Left forelimb (tissue), 1 donor: ENCODE results near the gene PPP1R26.
"Not testable (repeated sequence)": the region's sequence is repeated elsewhere in the genome, so short reads cannot be mapped to it uniquely, and the experiment has no call there.

ENCODE experiments used
- DNase-seq: peaks from one replicate; pipeline ENCODE4 v3.0.0-alpha.2; 2018; ENCODE audit warnings: low spot score

The PPP1R26 gene, protein sequence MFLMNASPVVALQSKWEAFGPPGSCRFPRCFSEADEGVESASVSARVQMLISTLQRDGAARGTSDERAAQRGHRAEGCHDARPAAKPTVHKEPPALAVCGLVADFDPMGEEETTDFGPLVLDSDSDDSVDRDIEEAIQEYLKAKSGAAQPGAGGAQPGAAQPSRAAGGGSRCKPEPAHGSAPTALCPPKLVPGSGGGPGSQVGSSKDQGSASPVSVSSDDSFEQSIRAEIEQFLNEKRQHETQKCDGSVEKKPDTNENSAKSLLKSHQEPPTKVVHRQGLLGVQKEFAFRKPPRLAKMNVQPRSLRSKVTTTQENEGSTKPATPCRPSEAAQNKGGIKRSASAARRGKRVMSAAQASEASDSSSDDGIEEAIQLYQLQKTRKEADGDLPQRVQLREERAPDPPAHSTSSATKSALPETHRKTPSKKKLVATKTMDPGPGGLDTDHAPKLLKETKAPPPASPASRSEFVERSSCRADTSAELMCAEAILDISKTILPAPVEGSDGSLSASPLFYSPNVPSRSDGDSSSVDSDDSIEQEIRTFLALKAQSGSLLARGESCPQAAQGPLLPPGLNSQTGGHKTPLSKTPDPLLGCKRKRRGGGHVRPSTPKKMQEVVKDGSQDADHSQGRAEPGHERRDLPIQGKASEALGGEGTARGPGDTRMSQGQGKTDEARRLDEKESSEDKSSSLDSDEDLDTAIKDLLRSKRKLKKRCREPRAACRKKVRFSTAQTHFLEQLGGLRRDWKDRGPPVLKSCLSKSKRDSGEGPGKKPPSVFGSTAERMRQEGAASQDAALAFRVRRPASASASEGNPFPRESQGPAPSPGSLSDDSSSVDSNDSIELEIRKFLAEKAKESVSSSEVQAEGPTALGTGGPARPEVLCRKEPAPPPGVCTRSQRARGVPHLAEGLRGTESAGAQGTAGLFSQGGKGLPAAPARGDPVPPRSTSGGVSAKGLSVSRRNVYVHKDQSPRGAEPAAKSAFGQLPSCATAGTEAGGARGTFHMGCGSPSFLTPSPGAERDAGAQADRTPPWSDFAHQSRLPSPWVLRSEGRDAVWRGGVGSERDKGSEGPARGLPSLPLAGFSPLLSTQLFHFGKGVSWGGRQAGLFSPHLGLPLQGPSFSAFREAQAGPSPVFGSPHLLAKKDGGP (N-terminal part only)

DNA sequence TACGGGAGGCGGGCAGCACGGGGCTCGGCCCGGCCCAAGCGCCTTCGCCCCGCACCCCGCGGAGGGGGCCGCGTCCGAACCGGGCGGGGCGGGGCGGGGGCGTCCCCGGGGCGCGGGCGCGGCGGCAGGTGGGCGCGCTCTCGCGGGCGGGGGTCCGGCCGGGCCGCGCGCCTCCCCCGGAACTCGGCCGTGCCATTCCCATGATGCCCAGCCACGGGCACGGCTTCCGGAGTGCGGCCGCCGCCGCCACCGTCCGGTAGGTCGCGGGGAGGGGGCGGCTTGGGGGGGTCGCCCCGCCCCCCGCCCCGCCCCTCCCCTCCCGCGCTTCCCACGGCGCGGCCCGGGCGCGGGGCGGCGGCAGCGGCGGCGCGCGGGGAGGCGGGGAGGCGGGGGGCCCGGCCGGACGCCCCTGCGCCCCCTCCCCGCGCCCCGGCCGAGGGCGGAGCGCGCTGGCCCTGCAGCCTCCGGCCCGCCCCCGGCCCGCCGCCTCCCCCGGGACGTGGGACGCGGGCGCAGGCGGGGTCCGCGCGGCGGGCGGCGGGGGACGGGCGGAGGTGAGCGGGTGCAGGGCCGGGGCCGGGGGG lies at the start of gene PPP1R26:
PPP1R26 (plus strand) TSS at position 314 of the 584 bp plus-strand sequence. CDS start 4,729 bp downstream, outside the sequence.
- no peak for DNase-seq

DNA sequence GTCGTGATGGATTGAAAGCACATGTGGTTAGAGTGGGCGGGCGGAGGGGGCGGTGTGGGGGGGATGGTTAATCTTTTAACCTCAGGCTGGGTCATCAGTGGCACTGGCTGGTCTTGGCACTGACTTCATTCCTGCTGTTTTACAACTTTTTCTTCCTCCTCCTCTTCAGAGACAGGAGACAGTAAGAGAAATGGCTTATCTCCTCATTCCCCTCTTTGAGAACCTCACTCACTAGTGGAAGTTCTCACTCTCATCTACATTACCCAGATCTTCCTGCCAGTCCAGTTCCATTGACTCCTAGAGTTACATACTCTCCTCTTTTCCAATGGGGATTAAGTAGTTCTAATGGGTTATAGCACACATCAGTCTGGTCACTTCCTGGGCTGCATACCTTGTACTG lies 42.3 kb upstream of the PPP1R26 start:
- DNase-seq: no peak

DNA sequence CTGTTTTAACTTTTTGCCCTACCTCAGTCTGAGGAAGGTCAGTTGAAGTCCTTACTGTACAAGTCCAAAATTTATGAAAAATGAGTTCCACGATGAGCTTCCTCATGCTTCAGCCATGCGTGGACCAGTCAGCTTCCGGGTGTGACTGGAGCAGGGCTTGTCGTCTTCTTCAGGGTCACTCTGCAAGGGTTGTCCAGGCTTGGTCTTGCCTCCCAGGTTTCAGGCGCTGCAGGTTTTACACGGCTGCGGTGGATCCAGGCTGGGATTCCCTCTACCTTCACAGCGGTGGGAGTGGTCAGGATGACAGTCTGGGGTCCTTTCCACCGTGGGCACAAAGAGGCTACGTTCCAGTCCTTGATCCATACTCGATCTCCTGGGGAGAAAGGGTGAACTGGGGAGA lies 41.9 kb upstream of the PPP1R26 start:
- DNase-seq: not testable (repeated sequence)

DNA sequence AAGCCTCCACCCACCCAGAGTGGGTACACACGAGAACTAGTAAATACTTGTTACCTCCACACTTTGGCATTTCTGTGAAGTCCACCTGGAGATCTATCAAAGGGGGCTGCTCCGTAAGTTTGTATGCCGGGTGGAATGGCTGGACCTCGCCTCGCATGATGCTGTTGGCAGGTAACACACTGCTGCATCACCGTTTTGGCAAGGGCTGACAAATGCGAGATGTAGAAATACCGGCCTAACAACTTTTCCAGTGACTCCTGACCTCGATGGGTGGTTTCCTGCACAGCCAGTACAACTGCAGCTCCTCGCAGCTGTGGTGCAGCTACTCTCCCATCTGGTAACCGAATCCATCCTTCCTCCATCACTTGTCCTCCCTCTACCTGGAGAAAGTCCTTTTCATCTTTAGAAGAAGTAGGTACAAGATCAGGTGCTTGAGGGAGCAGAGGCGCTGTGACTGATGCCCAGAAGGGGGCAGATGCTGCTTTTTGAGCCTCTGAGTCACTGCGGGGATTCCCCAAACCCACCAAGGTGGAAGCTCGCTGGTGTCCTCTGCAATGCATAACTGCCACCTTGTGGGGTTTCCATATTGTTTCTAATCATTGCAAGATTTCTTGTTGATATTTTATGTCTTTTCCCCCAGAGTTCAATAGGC lies 40.9 kb upstream of the PPP1R26 start:
- DNase-seq: not testable (repeated sequence)

DNA sequence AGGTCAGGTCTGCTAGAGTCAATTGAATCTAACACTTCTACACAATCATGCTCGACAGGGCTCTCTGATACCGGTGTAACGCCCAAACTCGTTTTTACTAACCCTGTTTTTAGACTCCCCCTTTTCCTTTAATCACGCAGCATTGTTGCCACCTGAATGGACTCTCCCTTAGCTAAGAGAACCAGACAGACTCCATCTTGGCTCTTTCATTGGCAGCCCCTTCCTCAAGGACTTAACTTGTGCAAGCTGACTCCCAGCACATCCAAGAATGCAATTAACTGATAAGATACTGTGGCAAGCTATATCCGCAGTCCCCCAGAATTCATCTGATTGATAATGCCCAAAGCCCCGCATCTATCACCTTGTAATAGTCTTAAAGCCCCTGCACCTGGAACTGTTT lies 40.1 kb upstream of the PPP1R26 start:
- DNase-seq: not testable (repeated sequence)

DNA sequence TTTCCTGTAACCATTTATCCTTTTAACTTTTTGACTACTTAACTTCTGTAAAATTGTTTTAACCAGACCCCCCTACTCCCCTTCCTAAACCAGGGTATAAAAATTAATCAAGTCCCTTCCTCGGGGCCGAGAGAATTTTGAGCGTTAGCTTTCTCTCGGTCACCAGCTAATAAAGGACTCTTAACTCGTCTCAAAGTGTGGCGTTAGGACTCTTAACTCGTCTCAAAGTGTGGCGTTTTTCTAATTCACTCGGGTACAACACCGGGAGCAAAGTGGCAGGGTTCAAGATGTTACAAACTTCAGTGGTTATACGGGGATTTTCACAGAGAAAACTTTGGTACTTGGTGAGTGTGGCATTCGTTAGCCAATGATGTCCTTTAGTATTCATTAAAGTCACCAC lies 39.7 kb upstream of the PPP1R26 start:
- no peak for DNase-seq

DNA sequence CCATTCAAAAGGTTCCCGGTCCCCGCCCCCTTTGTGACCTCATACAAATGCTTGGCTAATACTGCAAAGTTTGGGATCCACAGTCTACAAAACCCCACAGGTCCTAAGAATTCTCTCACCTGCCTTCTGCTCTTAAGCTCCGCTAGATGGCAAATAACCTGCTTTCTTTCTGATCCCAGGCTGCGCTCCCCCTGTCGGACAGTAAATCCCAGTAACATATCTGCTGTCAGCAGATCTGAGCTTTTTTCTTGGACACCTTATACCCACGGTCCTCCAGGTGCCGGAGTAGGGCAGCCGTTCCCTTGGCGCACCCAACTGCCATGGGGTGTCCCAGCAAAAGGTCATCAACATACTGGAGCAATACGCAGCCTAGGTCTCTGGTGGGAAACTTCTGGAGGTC lies 39.0 kb upstream of the PPP1R26 start:
- no peak for DNase-seq

DNA sequence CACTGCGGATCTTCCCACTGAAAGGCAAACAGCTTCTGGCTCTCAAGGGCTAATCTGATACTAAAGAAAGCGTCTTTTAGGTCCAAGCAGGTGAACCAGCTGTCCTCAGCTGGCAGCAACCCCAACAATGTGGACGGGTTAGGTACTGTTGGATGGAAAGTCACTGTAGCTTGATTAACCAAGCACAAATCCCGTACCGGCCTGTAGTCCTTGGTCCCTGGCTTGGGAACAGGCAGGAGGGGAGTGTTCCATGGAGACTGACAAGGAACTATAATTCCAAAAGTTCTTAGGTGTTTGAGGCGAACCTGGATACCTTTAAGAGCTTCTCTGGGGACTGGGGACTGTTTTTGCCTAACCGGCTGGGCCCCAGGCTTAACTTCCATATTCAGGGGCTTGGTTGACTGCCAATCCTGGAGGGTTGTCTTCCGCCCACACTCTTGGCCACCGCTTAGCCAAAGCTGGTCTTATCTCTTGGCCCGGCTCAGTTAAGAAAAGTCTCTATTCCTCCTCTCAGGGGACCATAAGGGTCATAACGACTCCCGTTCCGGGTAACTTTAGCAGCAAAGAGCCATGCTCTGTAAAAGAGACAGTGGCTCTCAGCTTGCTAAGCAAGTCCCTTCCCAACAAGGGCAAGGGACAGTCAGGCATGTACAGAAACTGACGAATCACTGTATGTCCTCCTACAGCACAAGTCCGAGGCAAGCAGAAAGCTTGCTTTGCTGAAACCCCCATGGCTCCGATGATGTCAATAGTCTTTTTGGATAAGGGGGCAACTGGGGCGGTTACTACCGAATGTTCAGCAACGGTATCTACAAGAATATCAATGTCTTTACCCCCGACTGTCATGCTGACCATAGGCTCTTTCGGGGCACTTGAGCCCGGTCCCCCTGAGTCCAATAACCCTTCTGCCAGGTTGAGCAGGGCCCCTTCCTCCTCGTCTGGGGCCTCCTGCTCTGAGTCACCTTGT lies 38.2 kb upstream of the PPP1R26 start:
- DNase-seq: not testable (repeated sequence)

DNA sequence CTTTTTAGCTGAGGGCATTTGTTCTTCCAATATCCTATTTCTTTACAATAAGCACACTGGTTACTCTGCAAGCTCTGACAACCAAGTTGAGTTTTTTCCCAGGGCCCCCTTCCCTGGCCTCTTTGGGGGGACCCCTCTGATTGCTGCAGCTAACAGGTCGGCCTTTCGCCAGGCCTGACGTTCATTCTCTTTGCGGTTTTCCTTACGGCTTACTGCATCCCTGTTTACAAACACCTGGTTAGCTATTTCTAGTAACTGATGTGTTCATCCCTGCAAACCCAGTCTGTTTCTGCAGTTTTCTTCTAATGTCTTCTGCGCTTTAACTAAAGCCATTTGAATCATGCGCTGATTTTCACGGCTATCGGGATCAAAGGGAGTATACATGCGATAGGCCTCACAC lies 37.5 kb upstream of the PPP1R26 start:
- DNase-seq: no peak

DNA sequence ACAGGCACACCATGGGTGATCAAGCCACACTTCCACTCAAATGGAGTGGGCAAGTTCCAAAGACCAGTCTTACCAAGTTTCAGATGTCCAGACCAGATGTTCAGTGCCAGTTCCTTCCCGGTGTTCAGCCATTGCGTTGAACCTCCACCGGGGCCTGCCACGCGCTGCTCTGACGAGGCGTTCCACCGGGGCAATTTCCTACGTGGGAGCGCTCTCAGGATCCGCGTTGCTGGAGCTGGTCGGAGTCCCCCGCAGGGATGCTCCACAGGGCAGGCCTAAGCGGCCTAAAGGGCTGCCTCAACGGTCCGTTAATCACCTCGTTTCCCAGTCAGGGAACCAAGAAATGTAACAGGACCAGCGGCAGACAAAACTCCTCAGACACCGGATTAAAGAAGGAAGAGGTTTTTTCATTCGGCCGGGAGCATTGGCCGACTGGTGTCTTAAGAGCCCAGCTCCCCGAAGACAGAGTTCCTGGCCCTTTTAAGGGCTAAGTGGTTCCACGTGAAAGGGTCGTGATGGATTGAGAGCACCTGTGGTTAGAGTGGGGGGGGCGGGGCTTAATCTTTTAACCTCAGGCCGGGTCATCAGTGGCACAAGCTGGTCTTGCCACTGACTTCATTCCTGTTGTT lies 35.7 kb upstream of the PPP1R26 start:
- no peak for DNase-seq

DNA sequence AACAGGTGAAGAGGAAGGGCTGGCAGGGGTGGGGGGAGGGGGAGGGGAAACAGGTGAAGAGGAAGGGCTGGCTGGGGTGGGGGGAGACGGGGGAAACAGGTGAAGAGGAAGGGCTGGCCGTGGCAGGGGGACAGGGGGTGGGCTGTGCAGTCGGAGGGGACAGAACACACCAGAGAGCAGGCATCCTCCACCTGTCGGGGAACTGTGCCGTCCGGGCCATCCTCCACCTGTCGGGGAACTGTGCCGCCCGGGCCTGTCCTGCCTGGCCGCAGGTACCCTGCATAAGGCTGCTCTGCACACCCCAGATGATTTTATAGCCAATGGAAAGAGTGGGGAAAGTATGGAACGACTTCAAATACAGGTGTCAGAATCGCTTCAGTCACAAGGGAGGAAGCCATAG lies 32.5 kb upstream of the PPP1R26 start:
- DNase-seq: no peak

DNA sequence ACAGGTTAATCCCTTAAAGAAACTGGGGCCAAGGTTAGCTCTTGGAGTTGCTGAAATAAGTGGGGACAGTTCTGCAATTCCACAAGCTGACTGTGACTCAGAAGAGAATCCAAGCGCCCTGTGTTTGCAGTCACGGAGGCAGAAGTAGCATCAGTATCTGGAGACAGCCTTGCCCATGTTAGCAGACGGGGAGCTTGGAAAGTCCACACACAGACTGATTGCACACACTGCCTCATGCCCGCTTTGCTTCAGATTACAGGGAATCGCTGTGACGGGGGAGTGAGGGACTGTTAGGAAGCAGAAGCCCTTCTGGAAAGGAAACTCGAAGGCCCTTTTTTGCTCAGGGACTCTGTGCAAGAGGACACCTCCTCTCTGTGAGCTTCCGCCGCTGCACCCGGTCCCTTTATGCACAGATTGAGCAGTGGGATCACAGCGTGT lies 30.9 kb upstream of the PPP1R26 start:
- no peak for DNase-seq

DNA sequence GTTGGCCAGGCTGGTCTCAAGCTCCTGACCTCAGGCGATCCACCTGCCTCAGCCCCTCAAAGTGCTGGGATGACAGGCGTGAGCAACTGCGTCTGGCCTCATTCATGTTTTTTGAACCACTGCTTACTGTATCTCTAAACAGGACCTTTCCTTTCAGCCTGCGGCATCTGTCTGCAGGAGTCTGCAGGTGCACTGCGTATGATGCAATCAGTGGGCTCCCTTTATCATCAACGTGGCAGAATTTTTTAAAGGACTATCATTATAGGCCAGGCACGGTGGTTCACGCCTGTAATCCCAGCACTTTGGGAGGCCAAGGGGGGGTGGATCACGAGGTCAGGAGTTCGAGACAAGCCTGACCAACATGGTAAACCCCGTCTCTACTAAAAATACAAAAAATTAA lies 30.1 kb upstream of the PPP1R26 start:
- DNase-seq: not testable (repeated sequence)

DNA sequence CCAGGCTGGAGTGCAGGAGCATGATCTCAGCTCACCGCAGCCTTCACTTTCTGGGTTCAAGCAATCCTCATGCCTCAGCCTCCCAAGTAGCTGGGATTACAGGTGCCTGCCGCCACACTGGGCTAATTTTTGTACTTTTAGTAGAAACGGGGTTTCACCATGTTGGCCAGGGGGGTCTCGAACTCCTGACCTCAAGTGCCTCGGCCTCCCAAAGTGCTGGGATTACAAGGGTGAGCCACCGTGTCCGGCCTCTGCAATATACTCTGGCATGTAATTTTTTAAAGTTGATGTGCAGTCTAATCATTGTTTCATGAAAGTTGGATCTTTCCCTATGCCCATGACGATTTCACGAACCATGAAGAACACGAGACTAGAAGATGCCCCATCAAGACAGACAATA lies 28.6 kb upstream of the PPP1R26 start:
- no peak for DNase-seq

DNA sequence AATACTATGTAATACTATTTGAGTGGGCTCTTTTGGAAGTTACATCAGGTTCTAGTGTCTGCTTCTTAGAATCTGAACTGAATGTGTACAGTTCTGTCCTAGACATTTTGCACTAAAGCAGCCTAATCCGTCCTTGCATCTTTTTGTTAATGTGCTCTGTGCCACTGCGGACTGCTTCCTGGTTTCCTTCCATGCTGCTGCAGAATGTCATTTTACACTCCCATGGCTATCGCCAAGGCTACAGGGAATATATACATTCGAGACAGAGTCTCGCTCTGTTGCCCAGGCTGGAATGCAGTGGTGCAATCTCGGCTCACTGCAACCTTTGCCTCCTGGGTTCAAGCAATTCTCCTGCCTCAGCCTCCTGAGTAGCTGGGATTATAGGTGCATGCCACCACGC lies 27.7 kb upstream of the PPP1R26 start:
- not testable (repeated sequence) for DNase-seq

DNA sequence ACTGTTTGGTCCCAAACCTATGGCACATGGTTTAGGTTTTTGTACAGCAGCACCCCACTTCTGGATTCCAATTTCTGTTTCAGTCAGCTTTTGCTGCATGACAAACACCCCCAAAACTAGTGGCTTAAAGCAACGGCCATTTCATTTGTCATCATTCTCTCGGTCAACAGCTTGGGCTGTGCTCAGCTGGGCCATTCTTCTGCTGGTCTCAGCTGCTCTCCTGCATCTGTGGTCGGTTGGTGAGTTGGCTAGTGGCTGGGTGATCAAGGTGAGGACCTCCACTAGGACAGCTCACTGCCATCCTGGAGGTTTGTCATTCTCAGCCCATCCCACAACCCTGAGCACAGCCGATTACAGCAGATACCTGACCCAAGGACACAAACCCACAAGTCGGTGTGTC lies 24.8 kb upstream of the PPP1R26 start:
- no peak for DNase-seq

DNA sequence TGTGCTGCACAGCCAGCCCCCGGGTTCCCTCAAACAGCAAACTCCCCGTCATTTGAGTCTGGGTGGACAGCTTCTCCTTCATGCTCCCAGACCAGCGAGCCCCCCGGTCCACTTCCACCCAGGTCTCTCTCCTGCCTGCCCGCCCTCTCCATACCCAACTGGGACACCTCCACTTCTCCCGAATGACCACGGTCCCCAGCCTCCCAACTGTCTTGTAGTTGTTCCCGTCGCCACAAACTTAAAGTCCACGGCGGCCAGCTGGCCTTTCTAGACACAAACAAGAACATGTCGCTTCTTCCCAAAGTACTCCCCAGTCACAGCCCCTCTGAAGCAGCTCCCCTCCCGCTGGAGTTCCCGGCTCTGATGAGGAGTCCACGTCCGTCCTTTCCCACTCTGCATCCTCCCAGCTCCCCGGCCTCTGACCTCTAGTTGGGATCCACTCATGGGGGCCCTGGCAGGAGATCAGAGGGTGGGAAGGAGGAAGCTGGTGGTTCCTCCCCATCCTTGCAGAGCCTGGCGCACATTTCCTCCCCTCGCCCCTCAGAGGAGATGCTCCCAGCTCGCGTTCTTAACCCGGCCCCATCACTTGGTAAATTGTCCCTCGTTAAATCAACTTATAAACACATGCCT lies 24.1 kb upstream of the PPP1R26 start:
- DNase-seq: no peak

DNA sequence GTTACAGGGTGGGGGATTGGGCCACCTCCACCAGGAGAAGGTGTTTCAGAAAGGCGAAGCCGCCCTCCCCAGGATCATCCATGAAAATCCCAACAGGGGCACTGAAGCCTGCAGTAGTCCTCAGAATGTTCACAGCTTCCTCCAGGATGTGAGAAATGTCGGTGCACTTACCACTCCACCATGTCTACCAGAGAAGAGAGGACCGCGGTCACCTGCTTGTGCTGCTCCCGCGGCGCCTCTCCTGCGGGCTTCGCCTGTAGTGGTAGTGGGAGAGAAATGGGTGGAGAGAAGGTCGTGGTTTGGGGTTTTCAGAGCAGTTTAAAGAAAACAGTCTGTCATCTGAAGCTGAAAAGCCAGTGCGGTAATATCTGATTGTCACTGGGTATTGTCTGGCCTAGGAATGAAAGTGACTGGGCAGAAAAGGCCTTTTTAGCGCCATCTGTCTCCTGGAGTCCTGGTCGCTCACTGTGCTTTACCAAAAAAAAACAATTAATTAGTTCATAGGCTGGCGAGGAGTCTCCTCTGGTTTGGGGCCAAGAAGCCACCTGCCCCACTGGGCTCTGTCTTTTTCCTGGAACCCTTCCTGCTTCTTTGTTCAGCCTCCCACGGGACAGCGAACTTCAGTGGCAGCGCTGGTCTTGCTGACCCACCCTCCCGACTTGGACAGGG lies 23.0 kb upstream of the PPP1R26 start:
- DNase-seq: no peak

DNA sequence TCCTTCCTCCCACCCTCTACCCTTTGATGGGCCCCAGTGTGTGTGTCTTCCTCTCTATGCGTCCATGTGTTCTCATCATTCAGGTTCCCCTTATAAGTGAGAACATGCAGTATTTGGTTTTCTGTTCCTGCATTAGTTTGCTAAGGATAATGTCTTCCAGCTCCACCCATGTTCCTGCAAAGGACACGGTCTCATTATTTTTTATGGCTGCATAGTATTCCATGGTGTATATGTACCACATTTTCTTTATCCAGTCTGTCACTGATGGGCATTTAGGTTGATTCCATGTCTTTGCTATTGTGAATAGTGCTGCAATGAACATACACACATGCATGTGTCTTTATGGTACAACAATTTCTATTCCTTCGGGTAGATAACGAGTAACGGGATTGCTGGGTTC lies 21.1 kb upstream of the PPP1R26 start:
- not testable (repeated sequence) for DNase-seq
